Measurements from ENCODE around the gene SLC25A25.

The SLC25A25 gene

GRCh38 chr9:128078504-128079434 is 10.7 kb downstream of the SLC25A25 start:
- Mint-ChIP-seq H3K9me3 (no peaks in the 10 kb centered on the region), H3K4me1 (peaks cover 60% of the 10 kb centered on the region), H3K4me3 (peak overlapping the region; percentile 8), H3K27ac (peak overlapping the region; percentile 37 to 71), H3K27me3 (no peaks in the 10 kb centered on the region)
- DNase-seq (no peak), ATAC-seq (no peak)

DNA sequence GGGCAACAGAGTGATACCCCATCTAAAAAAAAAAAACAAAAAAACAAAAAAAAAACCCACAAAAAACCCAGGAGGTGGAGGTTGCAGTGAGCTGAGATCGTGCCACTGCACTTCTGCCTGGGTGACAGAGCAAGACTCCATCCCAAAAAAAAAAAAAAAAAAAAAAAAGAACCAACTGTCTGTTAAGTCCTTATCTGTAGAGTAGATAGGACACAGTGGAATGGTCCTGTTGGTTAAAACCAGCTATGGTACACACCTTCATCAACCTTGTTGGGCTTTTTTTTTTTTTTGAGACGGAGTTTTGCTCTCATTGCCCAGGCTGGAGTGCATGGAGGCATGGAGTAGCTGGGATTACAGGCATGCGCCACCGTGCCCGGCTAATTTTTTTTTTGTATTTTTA is 12.2 kb downstream of the SLC25A25 start:
- ATAC-seq (no peak), DNase-seq (no peak)
- no peaks in the 10 kb centered on the region for H3K9me3 Mint-ChIP-seq
- H3K4me1 Mint-ChIP-seq = peaks cover 67% of the 10 kb centered on the region
- no peak overlapping the region for H3K4me3 Mint-ChIP-seq
- H3K27me3 Mint-ChIP-seq = no peaks in the 10 kb centered on the region
- H3K27ac Mint-ChIP-seq = no peak overlapping the region

- ATAC-seq (no peak), DNase-seq (no peak)
- Mint-ChIP-seq H3K9me3 (no peaks in the 10 kb centered on the region), H3K4me1 (peaks cover 73% of the 10 kb centered on the region), H3K27ac (no peak overlapping the region), H3K27me3 (no peaks in the 10 kb centered on the region), H3K4me3 (no peak overlapping the region)
These were observed 13.0 kb downstream of the SLC25A25 start for GRCh38 chr9:128081056-128081455.

GRCh38 chr9:128082151-128082550 is 14.1 kb downstream of the SLC25A25 start:
- Mint-ChIP-seq H3K4me3 (no peak overlapping the region), H3K9me3 (no peaks in the 10 kb centered on the region), H3K27ac (peak overlapping the region in 1 of 2 donors; percentile 27), H3K4me1 (peaks cover 65% of the 10 kb centered on the region), H3K27me3 (no peaks in the 10 kb centered on the region)
- DNase-seq (no peak), ATAC-seq (no peak)

DNA sequence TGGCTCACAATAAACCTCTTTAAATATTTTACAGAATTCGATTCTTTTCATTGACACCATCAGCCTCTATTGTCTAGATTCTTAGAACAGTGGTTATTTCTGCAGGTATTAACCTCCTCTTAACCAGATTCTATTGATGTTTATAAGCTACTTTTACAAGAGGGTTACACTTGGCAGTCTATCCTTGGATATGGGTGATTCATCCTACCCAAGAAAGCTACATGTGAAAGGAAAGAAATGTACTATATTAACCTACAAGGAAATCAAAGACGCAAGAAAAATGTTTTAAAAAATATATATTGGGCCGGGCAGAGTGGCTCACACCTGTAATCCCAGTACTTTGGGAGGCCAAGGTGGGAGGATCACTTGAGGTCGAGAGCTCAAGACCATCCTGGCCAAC is 16.7 kb downstream of the SLC25A25 start:
- DNase-seq (no peak), ATAC-seq (no peak)
- H3K27me3 Mint-ChIP-seq = no peaks in the 10 kb centered on the region
- H3K4me1 Mint-ChIP-seq = peaks cover 60% of the 10 kb centered on the region
- no peak overlapping the region for H3K4me3 Mint-ChIP-seq
- no peak overlapping the region for H3K27ac Mint-ChIP-seq
- no peaks in the 10 kb centered on the region for H3K9me3 Mint-ChIP-seq

- ATAC-seq (no peak), DNase-seq (no peak)
- no peaks in the 10 kb centered on the region for H3K27me3 Mint-ChIP-seq
- no peak overlapping the region for H3K4me3 Mint-ChIP-seq
- no peaks in the 10 kb centered on the region for H3K9me3 Mint-ChIP-seq
- H3K4me1 Mint-ChIP-seq = peaks cover 63% of the 10 kb centered on the region
- no peak overlapping the region for H3K27ac Mint-ChIP-seq
These were observed 17.9 kb downstream of the SLC25A25 start for GRCh38 chr9:128085943-128086342.

DNA sequence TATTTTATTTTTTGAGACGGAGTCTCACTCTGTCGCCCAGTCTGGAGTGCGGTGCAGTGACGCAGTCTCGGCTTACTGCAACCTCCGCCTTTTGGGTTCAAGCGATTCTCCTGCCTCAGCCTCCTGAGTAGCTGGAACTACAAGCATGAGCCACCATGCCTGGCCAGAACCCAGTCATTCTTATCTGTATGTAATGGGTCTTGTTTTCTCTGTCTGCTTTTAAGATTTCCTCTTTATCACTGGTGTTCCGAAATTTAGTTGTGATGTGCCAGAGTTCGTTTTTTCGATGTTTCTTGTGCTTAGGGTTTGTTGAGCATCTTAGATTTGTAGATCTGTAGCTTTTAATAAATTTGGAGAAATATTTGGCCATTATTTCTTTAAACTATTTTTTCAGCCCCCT is 19.2 kb downstream of the SLC25A25 start:
- no peak overlapping the region for H3K4me3 Mint-ChIP-seq
- no peak for ATAC-seq
- H3K9me3 Mint-ChIP-seq = no peaks in the 10 kb centered on the region
- no peaks in the 10 kb centered on the region for H3K27me3 Mint-ChIP-seq
- no peak overlapping the region for H3K27ac Mint-ChIP-seq
- no peak for DNase-seq
- peaks cover 63% of the 10 kb centered on the region for H3K4me1 Mint-ChIP-seq

- Mint-ChIP-seq H3K27me3 (no peaks in the 10 kb centered on the region), H3K9me3 (no peaks in the 10 kb centered on the region)
- ATAC-seq = peak; percentile 42
These were observed 20.4 kb downstream of the SLC25A25 start for GRCh38 chr9:128088253-128088945.

GRCh38 chr9:128089299-128089698 is 21.3 kb downstream of the SLC25A25 start:
- no peak for DNase-seq

More at GRCh38 chr9:128088253-128088945, 20.4 kb downstream of the SLC25A25 start:
- no peak for DNase-seq
- Mint-ChIP-seq H3K4me1 (peaks cover 70% of the 10 kb centered on the region), H3K4me3 (peak overlapping the region in 1 of 2 donors; percentile 33), H3K27ac (no peak overlapping the region)

GRCh38 chr9:128091144-128091543 is 23.1 kb downstream of the SLC25A25 start:
- no peaks in the 10 kb centered on the region for H3K9me3 Mint-ChIP-seq
- no peak for DNase-seq
- no peak for ATAC-seq
- H3K4me1 Mint-ChIP-seq = peaks cover 77% of the 10 kb centered on the region
- peak overlapping the region in 1 of 2 donors; percentile 78 for H3K27ac Mint-ChIP-seq
- peak overlapping the region in 1 of 2 donors; percentile 44 for H3K4me3 Mint-ChIP-seq
- H3K27me3 Mint-ChIP-seq = no peaks in the 10 kb centered on the region

More at GRCh38 chr9:128089299-128089698, 21.3 kb downstream of the SLC25A25 start:
- ATAC-seq = no peak
- Mint-ChIP-seq H3K27me3 (no peaks in the 10 kb centered on the region), H3K27ac (no peak overlapping the region), H3K4me3 (no peak overlapping the region), H3K4me1 (peaks cover 73% of the 10 kb centered on the region), H3K9me3 (no peaks in the 10 kb centered on the region)

DNA sequence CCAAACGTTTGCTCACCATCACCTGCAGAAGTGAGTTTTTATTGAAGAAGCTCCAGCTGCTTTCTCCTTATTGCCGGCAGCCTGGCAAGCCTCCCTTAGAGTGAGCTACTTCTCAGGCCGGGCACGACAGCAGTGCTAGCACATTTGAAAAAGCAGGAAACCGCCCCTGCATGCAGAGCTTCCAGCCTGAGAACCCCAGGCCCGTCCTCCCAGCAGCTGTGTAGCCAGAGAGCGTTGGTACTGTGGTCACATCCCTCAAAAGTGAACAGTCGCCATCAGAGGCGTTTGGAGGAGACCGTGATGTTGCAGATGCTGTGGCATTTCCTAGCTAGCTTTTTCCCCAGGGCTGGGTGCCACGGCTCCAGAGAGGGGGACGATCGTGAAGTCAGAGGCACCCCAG is 23.5 kb downstream of the SLC25A25 start:
- H3K9me3 Mint-ChIP-seq = no peaks in the 10 kb centered on the region
- DNase-seq (no peak), ATAC-seq (no peak)
- peaks cover 81% of the 10 kb centered on the region for H3K4me1 Mint-ChIP-seq
- no peaks in the 10 kb centered on the region for H3K27me3 Mint-ChIP-seq
- peak overlapping the region; percentile 70 to 76 for H3K4me3 Mint-ChIP-seq
- H3K27ac Mint-ChIP-seq = peak overlapping the region; percentile 74 to 85

DNA sequence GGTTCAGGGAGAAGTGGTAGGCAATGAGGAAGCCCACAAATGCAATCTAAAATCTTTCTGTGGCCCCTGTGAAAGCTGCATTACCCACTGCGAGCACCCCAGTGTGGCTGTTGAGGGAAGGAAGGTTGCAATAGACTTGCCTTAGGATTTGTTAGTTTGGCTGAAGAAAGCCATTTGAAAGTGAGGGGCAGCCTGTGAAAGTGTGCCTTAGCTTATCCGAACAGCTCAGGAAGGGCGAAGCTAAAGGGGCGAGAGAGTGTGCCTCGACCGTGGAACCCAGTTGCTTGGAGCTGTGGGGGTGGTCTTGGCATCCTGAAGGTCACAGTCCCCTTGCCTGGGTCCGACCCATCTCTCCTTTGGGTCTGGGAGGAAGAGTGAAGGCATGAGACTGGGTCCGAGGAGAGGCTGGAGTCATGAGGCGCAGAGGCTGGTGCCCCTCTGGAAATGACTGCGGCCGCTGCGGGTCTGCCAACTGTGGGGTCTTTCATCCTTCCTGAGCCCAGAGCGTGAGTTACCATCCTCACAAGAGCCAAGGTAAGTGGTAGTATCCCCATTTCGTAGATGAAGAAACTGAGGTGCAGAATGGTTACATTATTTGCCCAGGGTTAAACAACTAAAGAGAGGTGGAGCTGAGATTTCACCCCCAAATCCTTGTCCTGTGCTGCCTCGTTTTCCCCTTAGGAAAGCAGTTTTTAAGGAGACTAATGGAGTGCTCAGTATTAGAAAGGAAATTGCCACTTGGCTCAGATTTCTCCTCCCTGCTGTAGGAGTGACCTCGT is 24.4 kb downstream of the SLC25A25 start:
- no peaks in the 10 kb centered on the region for H3K9me3 Mint-ChIP-seq
- H3K4me1 Mint-ChIP-seq = peaks cover 89% of the 10 kb centered on the region
- ATAC-seq (no peak), DNase-seq (no peak)
- H3K27me3 Mint-ChIP-seq = no peaks in the 10 kb centered on the region
- H3K27ac Mint-ChIP-seq = peak overlapping the region in 1 of 2 donors; percentile 96
- H3K4me3 Mint-ChIP-seq = peak overlapping the region; percentile 79 to 80

DNA sequence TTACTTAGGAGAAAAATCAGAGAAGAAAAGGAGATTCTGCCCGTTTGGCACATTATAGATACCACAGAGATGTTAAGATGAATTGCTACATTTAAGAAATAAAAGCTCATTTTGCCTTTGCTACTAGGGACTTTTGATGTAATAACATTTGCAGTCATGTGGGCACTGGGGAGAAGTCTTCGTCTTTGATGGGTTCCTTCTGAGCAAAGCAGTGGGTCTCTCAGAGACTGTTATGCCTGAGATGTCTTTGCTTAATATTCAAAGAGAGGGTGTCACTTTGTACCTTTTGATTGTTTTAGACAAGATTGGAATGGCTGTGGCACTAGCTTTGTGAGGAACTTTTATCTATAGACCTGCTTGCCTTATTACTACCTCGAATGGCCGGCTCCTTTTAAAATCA is 25.0 kb downstream of the SLC25A25 start:
- ATAC-seq (no peak), DNase-seq (no peak)
- Mint-ChIP-seq H3K9me3 (no peaks in the 10 kb centered on the region), H3K4me1 (peaks cover 90% of the 10 kb centered on the region), H3K4me3 (peak overlapping the region; percentile 79 to 80), H3K27me3 (no peaks in the 10 kb centered on the region), H3K27ac (peak overlapping the region; percentile 77 to 96)

GRCh38 chr9:128094166-128094949 is 26.3 kb downstream of the SLC25A25 start:
- Mint-ChIP-seq H3K4me1 (peaks cover 94% of the 10 kb centered on the region), H3K4me3 (peak overlapping the region; percentile 78 to 79), H3K27me3 (no peaks in the 10 kb centered on the region), H3K27ac (peak overlapping the region; percentile 96 to 99), H3K9me3 (no peaks in the 10 kb centered on the region)
- peak; percentile 95 for ATAC-seq
- DNase-seq = peak; percentile 62 to 80

Data from stimulated activated naive CD8-positive, alpha-beta T cell treated with anti-CD3 and anti-CD28 coated beads, Interleukin-15, amount 100 ng/mL, for 72 hours (primary cell).